ENCODE data around the gene COP1.
"Not testable (repeated sequence)": the region's sequence is repeated elsewhere in the genome, so short reads cannot be mapped to it uniquely, and the experiment has no call there.

GRCh38 chr1:175992202-175992601, 214.9 kb downstream of the COP1 start:
- TF ChIP-seq CTCF (conservative IDR thresholded peaks at IDR 0.05; ENCODE audit: low read depth, low read length); EZH2 (IDR thresholded peaks at IDR 0.05; ENCODE audit: borderline replicate concordance, low read depth, low read length, poor library complexity, severe bottlenecking): not testable (repeated sequence)

Data from A673 (cell line).